GM21367 (cell line): Measurements from ENCODE around the gene PCK1.

Experiments used
- ATAC-seq: cut with Tn5 transposase; IDR thresholded peaks from one replicate; pipeline ENCODE4 v1.9.1; 2021; ENCODE audit not compliant: unreplicated experiment

The PCK1 gene

GRCh38 chr20:57559658-57560553, 1.0 kb upstream of the PCK1 start:
- ATAC-seq, result no peak

- no peak for ATAC-seq
Measured at GRCh38 chr20:57561356-57562279, 708 bp downstream of the PCK1 start.

- ATAC-seq, result no peak
Measured at GRCh38 chr20:57562541-57563465, 1.9 kb downstream of the PCK1 start.

- no peak for ATAC-seq
Measured at GRCh38 chr20:57563522-57563921, 2.6 kb downstream of the PCK1 start.

GRCh38 chr20:57564180-57564802, 3.4 kb downstream of the PCK1 start:
- no peak for ATAC-seq

GRCh38 chr20:57564951-57565642, 4.2 kb downstream of the PCK1 start:
- ATAC-seq, result no peak

- no peak for ATAC-seq
Measured at GRCh38 chr20:57566399-57566798, 5.5 kb downstream of the PCK1 start.

GRCh38 chr20:57566803-57567459, 6.0 kb downstream of the PCK1 start:
- ATAC-seq, result no peak

- no peak for ATAC-seq
Measured at GRCh38 chr20:57567471-57568079, 6.7 kb downstream of the PCK1 start.

GRCh38 chr20:57568088-57568896, 7.4 kb downstream of the PCK1 start:
- no peak for ATAC-seq

- ATAC-seq, result no peak
Measured at GRCh38 chr20:57568960-57569359, 8.1 kb downstream of the PCK1 start.

- no peak for ATAC-seq
Measured at GRCh38 chr20:57570145-57570850, 9.4 kb downstream of the PCK1 start.

- no peak for ATAC-seq
Measured at GRCh38 chr20:57570920-57571319, 10.0 kb downstream of the PCK1 start.

- no peak for ATAC-seq
Measured at GRCh38 chr20:57571782-57572416, 11.0 kb downstream of the PCK1 start.

GRCh38 chr20:57573242-57573641, 12.3 kb downstream of the PCK1 start:
- no peak for ATAC-seq

- no peak for ATAC-seq
Measured at GRCh38 chr20:57573894-57574293, 13.0 kb downstream of the PCK1 start.

- no peak for ATAC-seq
Measured at GRCh38 chr20:57574954-57575353, 14.0 kb downstream of the PCK1 start.
